Measurements from ENCODE around the gene TRIM2.

- TF ChIP-seq CTCF (IDR thresholded peaks at IDR 0.05 in 2 of 3, conservative IDR thresholded peaks at IDR 0.05 in 1 of 3; ENCODE audit: borderline replicate concordance in 1 of 3, insufficient read depth in 1 of 3, low read depth in 2 of 3, low read length in 2 of 3): no peak
- no peak for TF ChIP-seq EZH2 (IDR thresholded peaks at IDR 0.05)
- TF ChIP-seq TCF7L2 (IDR thresholded peaks at IDR 0.05; ENCODE audit: borderline replicate concordance, extremely low read depth, insufficient read depth, insufficient read length): no peak
- TF ChIP-seq POLR2AphosphoS5 (IDR thresholded peaks at IDR 0.05; ENCODE audit: low read depth, low read length): no peak
- no peak for TF ChIP-seq FOSL1 (IDR thresholded peaks at IDR 0.05; ENCODE audit: low read depth)
- TF ChIP-seq RAD21 (IDR thresholded peaks at IDR 0.05; ENCODE audit: low read depth): no peak
- no peak for TF ChIP-seq ZFX (IDR thresholded peaks at IDR 0.05)
Observed at GRCh38 chr4:153176938-153177337, 27.3 kb upstream of the TRIM2 start.

Data from HCT116 (cell line).